Activated naive CD8-positive, alpha-beta T cell treated with anti-CD3 and anti-CD28 coated beads for 36 hours (primary cell): Measurements from ENCODE around the gene GABRD. TPM values are rescaled to one million over a fixed set of nuclear protein-coding genes. Genes with fewer than 3 reads are reported as not detected.

Experiments used
- DNase-seq: peaks from one replicate; pipeline ENCODE4 v3.0.0; 2021
- H3K27ac Mint-ChIP-seq: one replicate; pipeline ENCODE4 v1.8.0; 2022; ENCODE audit warnings: mild to moderate bottlenecking, moderate library complexity, mixed read lengths
- H3K27me3 Mint-ChIP-seq: one replicate; pipeline ENCODE4 v1.8.0; 2022; ENCODE audit warnings: mild to moderate bottlenecking, mixed read lengths
- H3K36me3 Mint-ChIP-seq: one replicate; pipeline ENCODE4 v1.8.0; 2021; ENCODE audit warnings: mild to moderate bottlenecking, mixed read lengths
- H3K4me1 Mint-ChIP-seq: one replicate; pipeline ENCODE4 v1.8.0; 2021; ENCODE audit warnings: mixed read lengths
- H3K4me3 Mint-ChIP-seq: one replicate; pipeline ENCODE4 v1.8.0; 2022; ENCODE audit warnings: mild to moderate bottlenecking, moderate library complexity, mixed read lengths
- H3K9me3 Mint-ChIP-seq: one replicate; pipeline ENCODE4 v1.8.0; 2022; ENCODE audit warnings: mixed read lengths
- total RNA-seq, 2 experiments: library from RNA; stranded (reverse); gene quantifications; one replicate each; pipeline ENCODE4 v1.2.3, GENCODE V29; 2021

GABRD gene
- total RNA-seq, 2 experiments from 2014 or later, result not detected

DNA sequence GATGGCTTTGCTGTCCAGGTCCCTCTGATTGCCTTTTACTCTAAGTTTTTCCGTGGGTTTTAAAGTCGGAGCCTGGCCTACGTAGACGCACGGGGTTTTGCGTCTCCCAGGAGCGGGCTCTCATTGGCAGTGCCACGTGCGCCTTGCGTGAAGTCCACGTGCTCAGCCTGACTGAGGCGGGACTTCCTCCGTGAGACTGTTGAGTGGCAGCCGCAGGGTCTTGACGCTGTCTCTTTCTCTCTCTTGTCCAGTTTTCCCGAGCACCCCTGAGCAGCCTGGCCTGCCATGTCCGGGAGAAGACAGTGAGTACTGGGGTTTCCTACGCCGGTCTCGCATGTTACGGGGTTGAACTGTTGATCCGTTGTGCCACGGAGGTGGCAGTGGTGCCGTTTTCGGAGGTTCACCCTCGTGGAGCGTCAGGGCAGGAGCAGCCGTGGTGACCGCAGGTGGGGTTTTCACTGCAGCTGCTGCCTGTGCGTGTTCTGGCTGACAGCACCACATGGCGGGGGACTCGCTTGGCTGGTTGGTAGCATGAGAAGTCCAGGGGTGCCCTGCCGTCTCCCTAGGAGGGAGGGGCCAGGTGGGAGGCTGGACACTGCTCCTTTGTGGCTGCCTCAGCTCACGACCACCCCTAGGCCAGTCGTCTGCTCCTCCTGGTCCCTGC is 40.3 kb downstream of the GABRD start:
- H3K27ac Mint-ChIP-seq, result no peak overlapping the region
- DNase-seq, result no peak
- peaks cover 4% of the 10 kb centered on the region for H3K9me3 Mint-ChIP-seq
- H3K4me3 Mint-ChIP-seq, result no peak overlapping the region
- peaks cover 16% of the 10 kb centered on the region for H3K36me3 Mint-ChIP-seq
- no peaks in the 10 kb centered on the region for H3K27me3 Mint-ChIP-seq
- no peaks in the 10 kb centered on the region for H3K4me1 Mint-ChIP-seq

DNA sequence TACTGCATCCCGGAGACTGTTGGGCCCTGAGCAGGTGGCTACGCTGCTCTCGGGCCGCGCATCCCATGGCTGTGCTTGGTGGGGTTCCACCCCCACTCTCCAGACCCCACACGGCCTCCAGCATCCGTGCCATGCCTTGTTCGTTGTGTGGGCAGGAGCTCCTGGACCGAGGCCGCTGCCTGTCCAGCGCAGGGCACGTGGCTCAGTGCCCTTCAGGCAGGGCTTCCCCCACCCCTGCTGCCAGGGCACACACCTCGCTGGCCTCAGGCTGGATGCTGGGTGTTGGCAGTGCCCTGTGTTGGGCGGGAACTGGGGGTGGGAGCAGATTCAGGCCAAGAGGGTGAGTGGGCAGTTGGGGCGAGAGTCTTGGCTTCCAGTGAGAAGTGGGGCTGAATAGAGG is 40.9 kb downstream of the GABRD start:
- Mint-ChIP-seq H3K27ac (no peak overlapping the region), H3K36me3 (peaks cover 23% of the 10 kb centered on the region), H3K4me1 (no peaks in the 10 kb centered on the region), H3K4me3 (no peak overlapping the region), H3K27me3 (no peaks in the 10 kb centered on the region), H3K9me3 (peaks cover 7% of the 10 kb centered on the region)
- DNase-seq, result no peak

DNA sequence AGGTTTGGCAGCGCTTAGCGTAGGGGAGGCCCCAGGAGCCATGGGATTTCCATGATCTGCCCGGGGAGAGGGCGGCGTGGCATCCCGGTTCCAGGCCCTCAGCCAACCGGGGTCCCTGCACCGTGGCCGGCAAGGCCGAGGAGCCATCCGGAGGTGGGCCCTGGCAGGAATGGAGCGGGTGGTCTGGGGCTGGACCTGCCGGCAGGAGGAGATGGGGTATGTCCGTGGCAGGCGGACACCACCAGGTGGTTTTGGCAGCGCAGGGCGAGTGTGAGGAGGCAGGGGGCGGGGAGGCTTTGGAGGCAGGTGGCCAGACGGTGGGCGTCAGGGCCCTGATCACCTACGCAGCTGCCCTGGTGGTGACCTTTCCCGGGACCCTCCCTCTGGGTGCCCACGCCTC is 41.4 kb downstream of the GABRD start:
- H3K9me3 Mint-ChIP-seq, result peaks cover 7% of the 10 kb centered on the region
- H3K36me3 Mint-ChIP-seq, result peaks cover 25% of the 10 kb centered on the region
- H3K27ac Mint-ChIP-seq, result no peak overlapping the region
- no peaks in the 10 kb centered on the region for H3K27me3 Mint-ChIP-seq
- no peaks in the 10 kb centered on the region for H3K4me1 Mint-ChIP-seq
- DNase-seq, result no peak
- H3K4me3 Mint-ChIP-seq, result no peak overlapping the region

DNA sequence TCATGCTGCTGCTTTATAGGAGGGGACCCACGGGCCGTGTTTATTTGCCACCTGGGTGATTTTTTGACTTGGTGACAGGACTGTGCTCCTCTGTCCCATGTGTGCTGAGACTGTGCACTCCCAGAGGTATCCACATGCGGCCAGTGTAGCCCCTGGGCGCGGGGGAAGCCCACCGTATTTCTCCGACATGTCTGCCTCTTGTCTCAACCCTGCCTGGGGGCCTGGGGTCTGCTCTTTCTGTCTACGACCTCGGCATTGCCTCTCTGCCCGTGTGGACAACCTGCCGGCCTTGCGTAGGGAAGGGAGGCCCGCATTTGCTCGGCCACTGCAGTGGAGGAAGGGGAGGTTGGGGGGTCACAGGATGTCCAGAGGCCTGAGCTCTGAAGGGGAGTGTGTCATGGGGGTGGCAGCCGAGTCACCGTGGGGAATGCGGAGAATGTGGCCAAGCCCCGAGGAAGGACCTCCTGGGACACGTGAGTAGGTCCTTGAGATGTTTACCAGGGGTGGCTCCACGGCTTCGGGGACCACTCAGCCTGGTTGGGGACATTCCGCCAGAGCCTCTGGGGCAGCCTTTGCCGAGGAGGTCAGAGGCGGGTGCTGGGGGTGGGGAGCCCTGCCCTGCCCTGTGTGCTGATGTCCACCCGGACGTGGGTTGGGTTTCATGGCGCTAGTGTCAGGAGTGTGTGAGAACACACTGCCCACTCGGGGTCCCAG is 42.1 kb downstream of the GABRD start:
- no peaks in the 10 kb centered on the region for H3K4me1 Mint-ChIP-seq
- no peak overlapping the region for H3K27ac Mint-ChIP-seq
- H3K27me3 Mint-ChIP-seq, result no peaks in the 10 kb centered on the region
- peaks cover 32% of the 10 kb centered on the region for H3K36me3 Mint-ChIP-seq
- peaks cover 10% of the 10 kb centered on the region for H3K9me3 Mint-ChIP-seq
- H3K4me3 Mint-ChIP-seq, result no peak overlapping the region
- no peak for DNase-seq

DNA sequence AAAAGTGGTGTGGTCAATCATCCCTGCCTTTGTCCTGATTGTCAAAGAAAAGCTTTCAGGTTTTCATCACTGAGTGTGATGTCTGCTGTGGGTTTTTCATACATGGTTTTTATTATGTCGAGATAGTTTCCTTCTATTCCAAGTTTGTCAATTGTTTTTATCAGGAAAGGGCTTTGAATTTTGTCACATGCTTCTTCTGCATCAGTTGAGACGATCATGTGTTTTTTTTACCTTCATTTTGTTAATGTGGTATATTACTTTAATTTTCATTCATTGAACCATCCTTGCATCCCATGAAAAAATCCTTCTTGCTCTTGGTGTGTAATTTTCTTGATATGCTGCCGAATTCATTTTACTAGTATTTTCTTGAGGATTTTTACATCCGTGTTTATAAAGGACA is 46.6 kb downstream of the GABRD start:
- no peaks in the 10 kb centered on the region for H3K27me3 Mint-ChIP-seq
- no peak for DNase-seq
- H3K4me3 Mint-ChIP-seq, result no peak overlapping the region
- H3K4me1 Mint-ChIP-seq, result no peaks in the 10 kb centered on the region
- peaks cover 36% of the 10 kb centered on the region for H3K36me3 Mint-ChIP-seq
- no peak overlapping the region for H3K27ac Mint-ChIP-seq
- peaks cover 10% of the 10 kb centered on the region for H3K9me3 Mint-ChIP-seq

DNA sequence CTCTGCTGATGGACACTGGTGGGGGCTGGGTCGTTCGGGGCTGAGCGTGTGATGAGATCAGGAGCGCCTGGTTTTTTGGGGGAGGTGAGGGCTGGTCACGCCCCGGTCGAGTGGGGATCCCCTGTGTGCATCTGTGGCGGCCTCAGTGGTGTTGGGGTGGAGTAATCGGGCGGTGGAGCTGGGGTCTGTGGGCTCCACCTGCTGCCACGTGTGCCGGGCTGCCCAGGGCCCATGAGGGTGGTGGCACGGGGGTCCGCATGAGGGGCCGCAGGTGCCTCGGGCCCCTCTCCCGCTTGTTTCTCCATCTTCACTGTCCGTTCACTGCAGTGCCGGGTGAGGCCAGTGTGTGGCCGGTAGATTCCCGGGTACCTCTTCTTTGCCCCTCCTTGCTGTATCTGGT is 48.2 kb downstream of the GABRD start:
- H3K4me3 Mint-ChIP-seq, result no peak overlapping the region
- H3K9me3 Mint-ChIP-seq, result peaks cover 10% of the 10 kb centered on the region
- no peak for DNase-seq
- H3K36me3 Mint-ChIP-seq, result peaks cover 36% of the 10 kb centered on the region
- H3K27ac Mint-ChIP-seq, result no peak overlapping the region
- H3K27me3 Mint-ChIP-seq, result no peaks in the 10 kb centered on the region
- H3K4me1 Mint-ChIP-seq, result peaks cover 6% of the 10 kb centered on the region

DNA sequence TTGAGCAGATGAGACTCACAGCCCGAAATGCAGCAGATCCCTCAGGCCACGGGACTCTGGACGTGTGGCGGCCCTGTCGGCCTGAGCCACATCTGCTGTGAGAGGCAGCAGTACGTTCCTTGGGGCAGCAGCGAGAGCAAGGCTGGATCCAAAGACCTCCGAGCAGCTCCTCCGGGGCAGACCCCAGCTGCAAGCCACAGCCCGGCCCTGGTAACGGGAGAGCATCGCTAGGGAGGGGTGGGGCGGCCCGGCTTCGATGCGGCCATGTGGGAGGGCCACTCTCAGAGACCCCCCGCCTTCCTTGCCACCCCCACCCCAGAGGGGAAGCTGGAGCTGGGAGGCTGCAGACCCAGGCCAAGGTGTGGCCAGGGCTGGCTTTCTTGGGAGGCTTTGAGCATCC is 48.8 kb downstream of the GABRD start:
- H3K4me1 Mint-ChIP-seq, result peaks cover 8% of the 10 kb centered on the region
- peaks cover 10% of the 10 kb centered on the region for H3K9me3 Mint-ChIP-seq
- H3K36me3 Mint-ChIP-seq, result peaks cover 34% of the 10 kb centered on the region
- H3K27ac Mint-ChIP-seq, result no peak overlapping the region
- no peak for DNase-seq
- H3K4me3 Mint-ChIP-seq, result no peak overlapping the region
- H3K27me3 Mint-ChIP-seq, result no peaks in the 10 kb centered on the region

DNA sequence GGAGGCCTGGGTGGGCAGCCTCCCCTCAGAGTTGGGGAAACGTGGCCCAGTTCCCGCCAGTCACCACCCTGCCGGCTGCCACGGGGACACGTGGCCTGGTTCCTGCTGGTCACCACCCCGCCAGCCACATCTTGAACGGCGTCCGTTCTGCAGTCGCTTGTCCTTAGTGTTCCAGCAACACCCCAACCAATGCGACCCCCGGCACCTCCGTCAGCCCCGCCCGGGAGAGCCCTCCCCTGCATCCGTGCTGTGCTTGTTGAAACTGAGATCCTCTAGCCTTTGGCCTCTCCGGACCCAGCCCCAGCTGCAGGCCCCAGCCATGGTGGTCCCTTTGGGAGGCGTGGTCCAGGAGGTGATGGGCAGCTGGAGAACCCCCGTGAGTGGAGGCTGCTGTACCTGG is 49.8 kb downstream of the GABRD start:
- peaks cover 28% of the 10 kb centered on the region for H3K36me3 Mint-ChIP-seq
- H3K9me3 Mint-ChIP-seq, result peaks cover 10% of the 10 kb centered on the region
- H3K27ac Mint-ChIP-seq, result no peak overlapping the region
- no peaks in the 10 kb centered on the region for H3K27me3 Mint-ChIP-seq
- peaks cover 8% of the 10 kb centered on the region for H3K4me1 Mint-ChIP-seq
- H3K4me3 Mint-ChIP-seq, result no peak overlapping the region
- no peak for DNase-seq

DNA sequence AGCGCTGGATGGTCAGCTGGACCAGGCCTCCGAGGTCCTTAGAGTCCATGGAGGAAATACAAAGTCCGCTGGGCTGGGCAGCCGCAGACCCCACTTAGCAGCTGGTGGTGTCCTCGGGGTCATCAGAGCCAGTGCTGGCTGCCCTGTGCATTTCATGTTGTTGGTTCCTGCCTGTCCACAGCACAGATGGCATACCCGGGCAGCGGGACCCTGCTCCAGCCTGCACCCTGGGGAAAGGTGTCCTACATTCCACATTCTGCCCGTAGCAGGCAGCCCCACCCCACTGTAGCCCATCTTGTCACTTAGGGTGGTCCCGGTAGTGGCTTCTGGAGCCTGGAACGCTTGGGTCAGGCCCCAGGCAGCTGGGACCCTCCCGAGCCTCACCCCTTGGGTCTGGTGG is 50.9 kb downstream of the GABRD start:
- peaks cover 4% of the 10 kb centered on the region for H3K9me3 Mint-ChIP-seq
- no peaks in the 10 kb centered on the region for H3K27me3 Mint-ChIP-seq
- DNase-seq, result no peak

DNA sequence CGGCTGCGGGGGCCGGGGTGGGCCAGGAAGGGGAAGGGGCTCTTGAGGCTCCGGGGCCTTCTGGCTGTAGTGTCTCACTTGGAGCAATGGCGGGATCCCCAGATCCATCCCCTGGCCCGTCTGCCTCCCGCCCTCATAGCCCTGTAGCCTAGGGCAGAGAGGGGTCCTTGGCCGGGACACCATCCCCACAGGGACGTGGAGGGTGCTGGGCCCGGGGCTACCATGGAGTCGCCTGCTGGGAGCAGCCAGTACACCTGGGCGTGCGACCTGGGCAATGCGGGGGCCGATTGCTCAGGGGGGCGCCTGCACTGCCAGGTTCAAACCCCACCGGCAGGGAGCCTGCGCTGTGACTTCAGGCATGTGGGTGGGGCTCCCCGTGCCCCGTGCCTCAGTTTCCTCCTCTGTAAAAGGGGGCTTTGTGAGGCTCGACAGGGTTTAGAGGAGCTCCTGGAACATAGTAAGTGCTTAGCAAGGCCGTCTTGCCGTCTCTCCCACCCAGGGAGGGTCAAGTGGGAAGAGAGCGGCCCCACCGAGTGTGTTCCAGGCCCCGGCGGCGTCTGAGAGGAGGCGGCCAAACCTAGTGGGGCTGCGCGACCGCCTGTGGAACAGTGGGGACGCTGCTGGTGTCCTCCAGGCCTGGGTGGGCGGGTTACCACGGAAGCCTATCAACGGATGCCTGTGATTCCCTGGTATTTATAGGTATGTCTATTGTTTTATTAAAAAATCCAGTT is 51.8 kb downstream of the GABRD start:
- no peak overlapping the region for H3K4me3 Mint-ChIP-seq
- peaks cover 2% of the 10 kb centered on the region for H3K9me3 Mint-ChIP-seq
- H3K4me1 Mint-ChIP-seq, result peaks cover 8% of the 10 kb centered on the region
- no peaks in the 10 kb centered on the region for H3K27me3 Mint-ChIP-seq
- peaks cover 20% of the 10 kb centered on the region for H3K36me3 Mint-ChIP-seq
- no peak for DNase-seq
- H3K27ac Mint-ChIP-seq, result no peak overlapping the region

More for the DNA sequence above, 50.9 kb downstream of the GABRD start:
- peaks cover 8% of the 10 kb centered on the region for H3K4me1 Mint-ChIP-seq
- H3K27ac Mint-ChIP-seq, result no peak overlapping the region
- H3K36me3 Mint-ChIP-seq, result peaks cover 21% of the 10 kb centered on the region
- no peak overlapping the region for H3K4me3 Mint-ChIP-seq

DNA sequence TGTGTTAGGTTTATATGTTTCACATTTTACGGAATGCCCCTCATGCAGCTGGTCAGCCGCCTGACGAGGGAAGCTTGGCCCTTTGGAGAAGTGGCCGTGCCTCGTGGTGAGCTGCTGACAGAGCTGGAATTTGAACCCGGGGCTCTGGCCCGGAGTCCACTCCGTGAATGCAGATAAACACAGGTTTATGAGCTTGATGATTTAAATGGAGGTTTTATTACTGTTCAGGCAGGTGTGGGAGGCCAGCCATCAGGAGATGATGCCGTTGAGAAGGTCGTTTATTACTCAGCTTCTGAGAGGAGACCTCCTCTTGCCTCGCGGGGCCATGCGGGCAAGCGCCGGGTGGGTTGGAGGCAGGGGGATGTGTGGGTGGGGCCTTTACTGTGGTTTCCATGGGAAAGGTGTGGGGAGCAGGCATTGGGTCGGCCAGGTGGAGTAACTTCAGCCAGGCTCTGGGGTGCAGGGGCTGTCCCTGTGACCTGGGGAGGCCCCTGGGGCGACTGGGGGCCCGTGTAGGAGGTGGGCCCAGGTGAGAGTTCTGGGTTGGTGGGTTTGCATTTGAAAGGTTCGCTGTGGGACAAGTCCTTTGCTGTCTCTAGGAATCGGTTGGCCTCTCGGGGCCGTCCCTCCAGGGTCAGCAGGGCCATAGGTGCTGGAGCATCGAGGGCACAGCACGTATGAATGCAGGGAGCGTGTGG is 53.1 kb downstream of the GABRD start:
- DNase-seq, result peak; percentile 37
- Mint-ChIP-seq H3K4me3 (no peak overlapping the region), H3K27ac (no peak overlapping the region), H3K4me1 (peaks cover 8% of the 10 kb centered on the region), H3K36me3 (peaks cover 20% of the 10 kb centered on the region), H3K9me3 (peaks cover 5% of the 10 kb centered on the region), H3K27me3 (no peaks in the 10 kb centered on the region)

DNA sequence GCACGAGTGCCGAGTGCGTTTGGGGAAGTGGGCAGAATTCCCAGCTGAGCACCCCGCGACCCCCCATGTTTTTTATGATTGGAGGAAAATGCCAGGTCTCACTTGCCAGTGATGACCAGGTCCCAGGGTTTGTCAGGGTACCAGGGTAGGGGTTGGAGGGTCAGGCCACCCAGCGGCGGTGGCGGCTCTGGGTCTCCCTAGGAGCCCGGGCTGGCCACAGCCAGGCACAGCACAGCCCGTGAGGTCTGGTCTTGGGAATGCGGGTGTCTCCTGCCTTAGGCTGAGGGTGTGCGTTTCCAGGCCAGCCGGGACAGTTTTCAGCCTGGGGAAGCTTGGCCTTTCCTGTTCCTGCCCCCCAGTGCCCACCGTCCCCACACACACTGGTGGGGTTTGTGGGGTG is 53.7 kb downstream of the GABRD start:
- no peak for DNase-seq
- Mint-ChIP-seq H3K27ac (no peak overlapping the region), H3K27me3 (no peaks in the 10 kb centered on the region)

DNA sequence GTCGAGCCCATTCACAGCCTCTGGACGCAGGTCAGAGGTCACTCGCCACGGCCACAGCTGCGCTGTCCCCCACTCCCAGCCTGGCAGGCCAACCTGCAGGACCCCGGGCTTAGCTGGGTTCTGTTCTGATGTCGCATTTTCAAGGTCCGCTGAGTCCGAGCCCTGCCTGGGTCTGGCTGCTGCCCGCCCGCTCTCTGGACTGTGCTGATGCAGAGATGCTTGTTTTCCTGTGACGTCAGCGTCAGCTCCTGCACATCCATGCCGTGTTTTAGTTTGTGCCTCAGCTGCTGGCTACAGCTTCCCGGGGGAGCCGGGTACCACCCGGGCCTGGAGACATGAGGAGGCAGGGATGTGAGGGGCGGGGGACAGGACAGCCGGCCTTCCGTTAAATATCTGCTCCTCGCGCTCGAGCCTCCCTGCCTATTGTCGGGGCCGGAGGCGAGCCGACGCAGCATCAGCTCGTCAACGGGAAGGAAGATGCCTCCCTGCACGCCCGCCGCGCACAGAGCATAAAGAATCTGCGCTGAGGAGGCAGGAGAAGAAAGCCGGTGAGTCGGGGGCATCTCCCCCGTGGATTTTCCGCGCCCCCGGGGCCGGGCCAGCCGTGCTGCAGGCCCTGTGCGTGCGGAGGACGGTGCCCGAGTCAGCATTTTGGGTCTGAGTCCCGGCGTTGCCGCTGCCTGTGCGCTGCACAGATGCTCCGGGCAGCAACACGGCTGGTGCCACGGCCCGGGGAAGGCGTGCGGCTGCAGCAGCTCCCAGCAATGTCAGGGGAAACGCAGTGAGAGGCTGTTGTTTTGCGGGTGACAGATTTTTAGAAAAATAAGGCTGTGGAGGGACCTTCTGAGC is 54.5 kb downstream of the GABRD start:
- no peak overlapping the region for H3K27ac Mint-ChIP-seq
- no peaks in the 10 kb centered on the region for H3K27me3 Mint-ChIP-seq
- H3K9me3 Mint-ChIP-seq, result peaks cover 16% of the 10 kb centered on the region
- H3K4me3 Mint-ChIP-seq, result no peak overlapping the region
- peaks cover 8% of the 10 kb centered on the region for H3K4me1 Mint-ChIP-seq
- no peak for DNase-seq
- H3K36me3 Mint-ChIP-seq, result peaks cover 30% of the 10 kb centered on the region

More for the DNA sequence above, 53.7 kb downstream of the GABRD start:
- Mint-ChIP-seq H3K4me1 (peaks cover 8% of the 10 kb centered on the region), H3K4me3 (no peak overlapping the region), H3K36me3 (peaks cover 23% of the 10 kb centered on the region), H3K9me3 (peaks cover 9% of the 10 kb centered on the region)

DNA sequence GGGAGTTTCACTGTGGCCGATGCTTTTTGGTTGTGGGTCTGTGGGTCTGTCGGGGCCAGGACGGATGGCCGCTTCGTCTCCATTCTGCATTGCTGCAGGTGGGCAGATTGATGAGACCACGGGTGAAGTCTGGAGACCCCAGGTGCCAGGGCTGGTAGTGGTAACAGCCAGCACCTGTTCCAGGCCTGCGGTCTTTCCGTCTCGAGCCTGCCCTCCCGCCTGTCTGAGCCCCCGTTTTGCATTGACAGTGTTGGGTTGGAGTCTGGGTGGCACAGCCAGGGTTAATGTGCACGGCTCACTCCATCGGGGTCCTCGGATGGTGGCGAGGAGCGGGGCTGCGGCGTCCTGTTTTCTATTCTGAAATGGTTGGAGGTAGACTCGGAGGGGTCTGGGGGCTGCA is 55.3 kb downstream of the GABRD start:
- DNase-seq, result no peak
- H3K27me3 Mint-ChIP-seq, result no peaks in the 10 kb centered on the region
- peaks cover 18% of the 10 kb centered on the region for H3K9me3 Mint-ChIP-seq
- peaks cover 8% of the 10 kb centered on the region for H3K4me1 Mint-ChIP-seq
- no peak overlapping the region for H3K4me3 Mint-ChIP-seq
- H3K27ac Mint-ChIP-seq, result no peak overlapping the region
- peaks cover 35% of the 10 kb centered on the region for H3K36me3 Mint-ChIP-seq
